WTC11 (cell line): ENCODE measurements around the gene ARHGAP26. TPM values are rescaled to one million over a fixed set of nuclear protein-coding genes. Genes with fewer than 3 reads are reported as not detected.

ENCODE experiments used
- ATAC-seq: fragments of 200-7000 bp; cut with Tn5 transposase; 2 replicates; pipeline ENCODE4 v1.10.0; 2021; ENCODE audit warnings: mild to moderate bottlenecking, moderate library complexity
- CTCF ChIA-PET: fragments of 300-600 bp; sonication (Branson Sonifier 250); formaldehyde crosslinking; loops from one replicate; lab custom pipeline; 2021; ENCODE audit warnings: antibody characterized with exemption; lab: Charles Lee
- POLR2A ChIA-PET: fragments of 350-600 bp; sonication (Branson Sonifier 250); formaldehyde crosslinking; loops from one replicate; lab custom pipeline; 2021; ENCODE audit warnings: antibody characterized with exemption; lab: Charles Lee
- DNase-seq: peaks from one replicate; pipeline ENCODE4 v3.0.0; 2021; ENCODE audit warnings: low spot score
- H3K27ac Mint-ChIP-seq: 2 replicates; pipeline ENCODE4 v1.8.0; 2021; ENCODE audit warnings: mixed read lengths
- H3K27me3 Mint-ChIP-seq: 2 replicates; pipeline ENCODE4 v1.8.0; 2021; ENCODE audit warnings: low read depth, mild to moderate bottlenecking, moderate library complexity, mixed read lengths
- H3K36me3 Mint-ChIP-seq: 2 replicates; pipeline ENCODE4 v1.8.0; 2021; ENCODE audit warnings: mixed read lengths
- H3K4me1 Mint-ChIP-seq: 2 replicates; pipeline ENCODE4 v1.8.0; 2022; ENCODE audit warnings: mixed read lengths
- H3K4me3 Mint-ChIP-seq: 2 replicates; pipeline ENCODE4 v1.8.0; 2021; ENCODE audit warnings: mild to moderate bottlenecking, moderate library complexity, mixed read lengths
- H3K9me3 Mint-ChIP-seq: 2 replicates; pipeline ENCODE4 v1.8.0; 2021; ENCODE audit warnings: mixed read lengths
- ATF3 ChIP-seq: sonication (generic); formaldehyde crosslinking; conservative IDR thresholded peaks from 2 replicates; pipeline ENCODE4 v1.8.1; 2022; ENCODE audit warnings: mild to moderate bottlenecking, missing genetic modification reagents
- GTF2I ChIP-seq: fragments of 250-450 bp; sonication (Bioruptor Pico); conservative IDR thresholded peaks from 2 replicates; pipeline ENCODE4 v1.4.0; 2021; ENCODE audit warnings: mild to moderate bottlenecking
- JUN ChIP-seq: sonication (generic); formaldehyde crosslinking; IDR thresholded peaks from 2 replicates; pipeline ENCODE4 v1.8.0; 2023; ENCODE audit warnings: mild to moderate bottlenecking, missing genetic modification reagents
- OVOL2 ChIP-seq: fragments of 250-450 bp; sonication (Bioruptor Pico); IDR thresholded peaks from 2 replicates; pipeline ENCODE4 v1.9.0; 2021; ENCODE audit warnings: mild to moderate bottlenecking, borderline replicate concordance
- PRDM15 ChIP-seq: sonication (generic); formaldehyde crosslinking; IDR thresholded peaks from 2 replicates; pipeline ENCODE4 v1.8.0; 2022; ENCODE audit warnings: missing genetic modification reagents
- STAT6 ChIP-seq: sonication (generic); formaldehyde crosslinking; conservative IDR thresholded peaks from 2 replicates; pipeline ENCODE4 v1.8.1; 2023; ENCODE audit warnings: mild to moderate bottlenecking, low read depth, missing genetic modification reagents, moderate library complexity
- USF1 ChIP-seq: sonication (generic); formaldehyde crosslinking; IDR thresholded peaks from 2 replicates; pipeline ENCODE4 v1.8.0; 2022; ENCODE audit warnings: mild to moderate bottlenecking, missing genetic modification reagents
- ZNF219 ChIP-seq: sonication (generic); formaldehyde crosslinking; IDR thresholded peaks from 2 replicates; pipeline ENCODE4 v1.8.0; 2023; ENCODE audit warnings: missing genetic modification reagents, mild to moderate bottlenecking, borderline replicate concordance
- ZNF281 ChIP-seq: sonication (generic); formaldehyde crosslinking; IDR thresholded peaks from 2 replicates; pipeline ENCODE4 v1.8.0; 2023; ENCODE audit warnings: mild to moderate bottlenecking, missing genetic modification reagents
- total RNA-seq: library from RNA; stranded (reverse); gene quantifications from 3 replicates; pipeline ENCODE4 v1.2.3, GENCODE V29; 2021
- TF ChIP-seq, protein P1 (sequence below): fragments of 250-450 bp; sonication (Bioruptor Pico); IDR thresholded peaks from 2 replicates; pipeline ENCODE4 v1.9.0; 2021; ENCODE audit warnings: mild to moderate bottlenecking, borderline replicate concordance

ARHGAP26 gene
- total RNA-seq, 1 experiment from 2014 or later = 22.3 TPM

GRCh38 chr5:143101725-143102386 is 331.7 kb downstream of the ARHGAP26 start:
- no peaks in the 10 kb centered on the region for H3K27me3 Mint-ChIP-seq
- no peaks in the 10 kb centered on the region for H3K9me3 Mint-ChIP-seq
- TF ChIP-seq ZNF281 (no peak), PRDM15 (CRISPR knock-in tag) (no peak), OVOL2 (CRISPR knock-in tag) (no peak), USF1 (no peak), JUN (CRISPR knock-in tag) (no peak), ATF3 (no peak), STAT6 (no peak), ZNF219 (CRISPR knock-in tag) (no peak), GTF2I (CRISPR knock-in tag) (no peak)
- TF ChIP-seq, protein P1, sequence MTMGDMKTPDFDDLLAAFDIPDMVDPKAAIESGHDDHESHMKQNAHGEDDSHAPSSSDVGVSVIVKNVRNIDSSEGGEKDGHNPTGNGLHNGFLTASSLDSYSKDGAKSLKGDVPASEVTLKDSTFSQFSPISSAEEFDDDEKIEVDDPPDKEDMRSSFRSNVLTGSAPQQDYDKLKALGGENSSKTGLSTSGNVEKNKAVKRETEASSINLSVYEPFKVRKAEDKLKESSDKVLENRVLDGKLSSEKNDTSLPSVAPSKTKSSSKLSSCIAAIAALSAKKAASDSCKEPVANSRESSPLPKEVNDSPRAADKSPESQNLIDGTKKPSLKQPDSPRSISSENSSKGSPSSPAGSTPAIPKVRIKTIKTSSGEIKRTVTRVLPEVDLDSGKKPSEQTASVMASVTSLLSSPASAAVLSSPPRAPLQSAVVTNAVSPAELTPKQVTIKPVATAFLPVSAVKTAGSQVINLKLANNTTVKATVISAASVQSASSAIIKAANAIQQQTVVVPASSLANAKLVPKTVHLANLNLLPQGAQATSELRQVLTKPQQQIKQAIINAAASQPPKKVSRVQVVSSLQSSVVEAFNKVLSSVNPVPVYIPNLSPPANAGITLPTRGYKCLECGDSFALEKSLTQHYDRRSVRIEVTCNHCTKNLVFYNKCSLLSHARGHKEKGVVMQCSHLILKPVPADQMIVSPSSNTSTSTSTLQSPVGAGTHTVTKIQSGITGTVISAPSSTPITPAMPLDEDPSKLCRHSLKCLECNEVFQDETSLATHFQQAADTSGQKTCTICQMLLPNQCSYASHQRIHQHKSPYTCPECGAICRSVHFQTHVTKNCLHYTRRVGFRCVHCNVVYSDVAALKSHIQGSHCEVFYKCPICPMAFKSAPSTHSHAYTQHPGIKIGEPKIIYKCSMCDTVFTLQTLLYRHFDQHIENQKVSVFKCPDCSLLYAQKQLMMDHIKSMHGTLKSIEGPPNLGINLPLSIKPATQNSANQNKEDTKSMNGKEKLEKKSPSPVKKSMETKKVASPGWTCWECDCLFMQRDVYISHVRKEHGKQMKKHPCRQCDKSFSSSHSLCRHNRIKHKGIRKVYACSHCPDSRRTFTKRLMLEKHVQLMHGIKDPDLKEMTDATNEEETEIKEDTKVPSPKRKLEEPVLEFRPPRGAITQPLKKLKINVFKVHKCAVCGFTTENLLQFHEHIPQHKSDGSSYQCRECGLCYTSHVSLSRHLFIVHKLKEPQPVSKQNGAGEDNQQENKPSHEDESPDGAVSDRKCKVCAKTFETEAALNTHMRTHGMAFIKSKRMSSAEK (CRISPR knock-in tag) = no peak
- CTCF ChIA-PET = interaction anchor here (0.5 kb wide), 1 partner anchor 557 kb away, joined by 3 read pairs; no protein-coding TSS in a partner anchor
- POLR2A ChIA-PET = interaction anchor here (0.5 kb wide), 1 partner anchor 95 kb away, joined by 5 read pairs; no protein-coding TSS in a partner anchor
- H3K4me1 Mint-ChIP-seq = peaks cover 6% of the 10 kb centered on the region
- H3K27ac Mint-ChIP-seq = no peak overlapping the region; the same call in 1 of the 2 replicates
- no peaks in the 10 kb centered on the region; the same call in 1 of the 2 replicates for H3K36me3 Mint-ChIP-seq
- ATAC-seq (no peak; the same call in 1 of the 2 replicates), DNase-seq (no peak)
- no peak overlapping the region for H3K4me3 Mint-ChIP-seq
